Measurements from ENCODE around the gene FOXE3.

- no peak for TF ChIP-seq RFX5 (IDR thresholded peaks at IDR 0.05)
- TF ChIP-seq CTCF (IDR thresholded peaks at IDR 0.05), result no peak
Measured at GRCh38 chr1:47412437-47412836, 3.6 kb upstream of the FOXE3 start.

Data from A549 (cell line).